Stimulated activated CD4-positive, alpha-beta T cell treated with anti-CD3 and anti-CD28 coated beads, Interleukin-12 subunit alpha, Interleukin-12 subunit beta, amount 100 ng/mL, for 48 hours (primary cell): Measurements from ENCODE around the gene NYNRIN.

Experiments
- DNase-seq, 3 donors: peaks; one replicate each; pipeline ENCODE4 v3.0.0-alpha.2; 2020; ENCODE audit warnings: low read depth in 2 of 3, low spot score in 1 of 3

NYNRIN gene

DNA sequence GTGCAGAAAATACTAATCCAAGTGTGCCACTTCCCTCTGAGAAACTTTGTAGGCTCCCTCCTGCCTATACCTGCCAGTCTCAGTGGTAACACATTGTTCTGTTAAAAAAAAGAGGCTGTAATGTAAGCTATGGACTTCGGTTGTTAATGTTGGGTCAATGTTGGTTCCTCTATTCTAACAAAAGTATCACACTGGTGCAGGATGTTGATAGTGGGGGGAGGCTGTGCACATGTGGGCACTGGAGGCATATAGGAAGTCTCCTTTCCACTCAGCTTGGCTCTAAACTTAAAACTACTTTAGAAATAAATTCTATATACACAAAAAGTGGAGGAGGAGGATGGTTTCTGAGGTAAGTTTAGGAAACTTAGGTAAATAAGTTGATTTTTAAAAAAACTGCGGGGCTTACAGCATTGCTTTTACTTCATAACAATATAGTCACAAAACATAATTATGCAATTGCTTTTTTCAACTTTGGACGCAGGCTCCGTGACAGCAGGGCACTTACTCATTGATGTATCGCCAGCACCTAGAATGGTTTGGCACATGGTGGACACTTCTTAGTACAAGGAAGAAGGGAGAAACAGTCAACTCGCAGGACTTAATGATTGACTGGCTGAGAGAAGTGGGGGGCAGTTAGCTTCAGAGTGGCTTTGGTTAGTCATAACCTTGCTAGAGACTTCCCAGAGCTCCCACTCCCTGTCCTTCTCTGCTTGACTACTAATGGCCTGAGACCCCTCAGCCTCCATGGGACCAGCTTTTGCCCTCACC is 7.9 kb upstream of the NYNRIN start:
- no peak for DNase-seq

DNA sequence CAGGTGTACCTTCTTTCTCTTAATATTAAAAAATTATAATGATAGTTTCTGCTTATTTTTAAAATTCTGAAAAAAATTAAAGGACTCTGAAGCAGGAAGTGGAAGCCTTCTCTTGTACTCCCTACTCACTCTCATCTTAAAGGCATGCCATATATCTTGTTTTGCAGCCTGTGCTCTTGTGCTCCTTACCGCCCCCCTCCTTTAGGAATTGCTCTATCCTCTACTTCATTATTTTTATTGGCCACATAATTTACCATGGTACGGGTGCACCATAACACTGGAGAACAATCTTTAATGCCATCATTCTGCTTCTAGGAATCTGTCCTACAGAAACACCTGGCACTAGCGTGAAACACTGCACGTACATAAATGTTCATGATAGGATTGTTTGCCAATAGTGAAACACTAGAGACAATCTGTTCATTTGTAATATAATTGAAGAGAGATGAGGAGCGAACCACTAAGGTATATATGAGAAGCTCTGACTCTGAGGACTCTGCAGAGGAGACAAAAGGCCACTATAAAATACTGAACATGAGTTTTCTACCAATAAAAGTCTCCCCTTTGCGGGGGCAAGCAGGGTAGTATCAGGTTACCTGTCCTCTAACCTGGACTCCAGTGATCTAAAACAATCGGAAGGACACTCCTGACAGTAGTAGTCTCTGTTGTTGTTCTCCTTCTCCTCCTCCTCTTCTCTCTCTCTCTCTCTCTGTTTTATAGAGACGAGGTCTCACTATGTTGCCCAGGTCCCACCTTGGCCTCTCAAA is 6.3 kb upstream of the NYNRIN start:
- DNase-seq: no peak

DNA sequence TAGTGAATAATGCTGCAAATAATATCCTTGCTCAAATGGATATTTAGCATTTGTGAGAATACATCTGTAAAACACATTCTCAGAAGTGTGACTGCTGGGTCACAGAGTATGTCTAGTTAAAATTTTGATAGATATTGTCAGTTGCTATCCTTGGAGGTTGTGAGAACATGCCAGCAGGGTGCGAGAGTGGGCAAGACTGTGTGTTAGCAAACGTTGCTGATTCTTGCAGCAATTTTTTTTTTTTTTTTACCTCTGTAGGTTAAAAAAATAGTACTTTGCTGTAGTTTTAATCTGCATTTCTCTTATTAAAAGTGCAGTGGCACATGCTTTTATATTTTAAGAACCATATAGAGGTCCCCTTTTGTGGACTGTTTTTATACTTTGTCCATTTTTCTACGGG is 4.5 kb upstream of the NYNRIN start:
- no peak for DNase-seq

DNA sequence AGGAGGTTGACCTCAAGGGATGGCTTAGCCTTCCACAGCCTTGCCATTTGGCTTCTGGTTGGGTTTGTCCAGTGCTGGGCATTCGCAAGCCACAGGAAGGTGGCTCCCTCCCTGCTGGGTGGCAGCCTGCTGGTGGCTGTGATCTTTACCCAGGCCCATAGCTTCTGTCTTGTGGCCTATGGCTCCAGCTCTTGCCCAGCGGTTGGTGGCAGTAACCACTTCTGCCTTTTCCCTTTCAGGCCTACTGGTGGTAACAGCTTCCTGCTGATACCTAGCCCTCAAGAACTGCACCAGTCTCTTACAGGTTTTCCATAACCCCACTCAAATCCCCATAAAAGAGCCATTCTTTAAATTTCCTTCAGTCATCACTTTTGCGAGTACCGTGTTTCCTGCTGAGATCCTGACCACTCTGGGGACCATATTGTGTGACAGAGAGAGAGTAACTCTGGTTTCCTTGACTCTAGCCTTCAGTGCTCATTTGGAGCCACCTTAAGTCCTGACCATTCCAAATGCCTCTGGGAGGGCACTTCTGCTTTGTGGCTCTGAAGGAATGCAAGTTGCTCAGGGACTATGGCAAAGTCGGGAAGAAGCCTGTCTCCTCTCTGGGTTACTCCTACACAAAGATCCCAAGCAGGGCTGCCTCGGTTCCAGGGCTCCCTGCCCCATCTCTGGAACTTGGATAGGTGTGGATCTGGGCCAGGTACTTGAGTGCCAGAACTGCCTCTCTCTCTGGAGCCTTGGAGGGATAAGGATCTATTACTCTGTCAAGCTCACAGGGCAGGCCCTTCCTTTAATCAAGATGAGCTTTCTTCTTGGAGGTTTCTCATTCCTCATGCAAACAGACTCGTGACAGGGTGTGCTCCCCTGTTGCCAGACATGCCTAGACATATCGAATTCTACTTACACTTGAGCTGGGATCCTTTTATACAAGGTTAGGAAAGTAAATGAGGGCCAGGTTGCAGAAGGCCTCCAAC is 2.9 kb upstream of the NYNRIN start:
- no peak for DNase-seq

DNA sequence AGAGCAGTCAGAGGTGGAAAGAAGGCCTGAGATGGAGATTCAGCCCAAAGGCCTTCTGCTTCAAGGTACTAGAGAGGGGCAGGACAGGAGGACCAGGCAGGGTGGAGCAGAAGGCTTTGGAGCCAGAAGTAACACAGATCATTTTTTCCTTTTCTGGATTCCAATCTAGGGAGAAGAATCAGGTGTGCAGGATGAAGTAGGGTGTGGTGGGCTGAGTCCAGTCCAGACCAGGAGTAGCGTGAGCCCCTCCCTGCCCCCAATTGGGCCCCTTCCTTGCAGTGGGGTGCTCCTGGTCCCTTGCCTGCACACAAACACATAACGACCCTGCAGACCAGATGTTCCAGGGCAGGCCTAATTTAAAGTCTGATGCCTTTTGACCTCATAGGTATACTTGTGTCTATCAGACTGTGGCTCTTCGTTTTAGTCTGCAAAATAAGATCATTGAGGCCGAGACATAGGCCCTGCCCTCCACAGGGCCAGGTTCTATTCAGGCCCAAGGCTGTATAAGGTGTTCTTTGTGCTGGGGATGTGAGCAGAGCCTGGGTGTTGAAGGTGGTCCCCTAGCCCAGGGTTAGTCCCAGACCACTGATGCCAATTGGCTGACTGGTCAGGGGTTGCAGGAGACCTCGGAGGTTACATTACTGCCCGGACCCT is 1.0 kb upstream of the NYNRIN start:
- DNase-seq: no peak

DNA sequence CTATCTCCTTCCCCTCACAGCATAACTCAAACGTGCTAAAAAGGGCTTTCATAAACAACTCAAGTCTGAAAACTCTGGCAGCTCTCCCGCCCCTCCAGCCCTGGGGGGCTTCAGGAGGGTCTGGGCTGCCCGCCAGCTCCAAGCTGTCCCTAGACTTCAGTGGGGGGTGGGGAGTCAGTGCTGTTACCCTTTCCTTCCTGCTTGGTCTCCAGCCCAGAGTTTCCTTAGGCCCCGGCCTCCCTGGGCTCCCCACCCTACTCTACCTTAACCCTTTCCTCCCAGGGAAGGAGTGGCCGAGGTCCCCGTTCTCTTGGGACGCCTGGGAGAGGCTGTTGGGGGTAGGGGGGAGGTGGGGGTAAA is 530 bp upstream of the NYNRIN start:
- DNase-seq: no peak

DNA sequence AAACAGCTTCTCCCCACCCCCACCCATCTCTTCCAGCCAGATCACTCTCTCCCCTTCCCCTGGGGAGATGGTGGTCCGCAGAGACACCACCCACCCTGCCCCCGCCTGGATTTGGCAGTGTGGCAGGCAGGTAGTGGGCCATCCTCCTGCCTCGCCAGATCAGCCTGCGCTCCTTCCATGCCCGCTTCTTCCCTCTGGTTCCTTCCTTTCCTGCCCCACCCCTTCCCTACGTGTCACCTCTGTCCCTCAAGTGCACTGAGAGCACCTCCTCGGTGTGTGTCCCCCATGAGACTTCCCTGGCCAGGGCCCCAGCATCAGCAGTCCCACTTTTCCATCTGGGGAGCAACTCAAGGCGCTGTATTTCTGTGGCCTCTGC is 632 bp downstream of the NYNRIN start:
- DNase-seq: no peak

DNA sequence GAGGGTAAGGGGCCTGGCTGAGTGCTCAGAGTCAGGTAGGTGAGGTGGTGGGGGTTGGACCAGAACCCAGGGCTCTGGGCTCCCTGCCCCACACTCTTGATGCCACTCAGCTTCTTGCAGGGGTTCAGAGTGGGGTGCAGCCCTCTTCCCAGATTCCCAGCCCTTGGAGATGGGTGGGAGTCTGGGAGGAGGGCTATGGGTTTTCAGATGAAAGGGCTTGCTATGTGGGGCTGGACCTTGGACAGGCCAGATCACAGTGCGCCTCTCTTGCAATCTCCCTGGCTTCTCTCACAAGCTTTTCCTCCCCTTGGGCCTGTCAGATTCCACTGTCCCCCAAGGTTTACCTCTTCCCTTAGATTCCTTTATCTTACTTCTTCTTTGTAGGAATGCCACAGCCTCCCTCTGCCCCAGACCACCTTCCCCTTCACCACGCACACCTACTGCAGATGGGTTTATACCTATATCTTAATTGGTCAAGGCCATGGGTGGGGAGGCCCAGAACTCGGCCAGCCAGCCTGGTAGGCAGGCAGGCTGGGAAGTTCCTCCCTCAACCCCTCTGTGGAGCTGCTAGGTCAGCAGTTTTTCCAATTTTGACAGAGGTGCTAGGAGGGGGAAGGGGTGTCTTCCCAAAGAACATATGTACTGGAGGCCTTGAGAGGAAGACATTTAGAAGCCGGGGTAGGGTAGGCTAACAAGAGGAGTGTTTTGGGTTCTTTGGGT is 1.4 kb downstream of the NYNRIN start:
- no peak for DNase-seq

DNA sequence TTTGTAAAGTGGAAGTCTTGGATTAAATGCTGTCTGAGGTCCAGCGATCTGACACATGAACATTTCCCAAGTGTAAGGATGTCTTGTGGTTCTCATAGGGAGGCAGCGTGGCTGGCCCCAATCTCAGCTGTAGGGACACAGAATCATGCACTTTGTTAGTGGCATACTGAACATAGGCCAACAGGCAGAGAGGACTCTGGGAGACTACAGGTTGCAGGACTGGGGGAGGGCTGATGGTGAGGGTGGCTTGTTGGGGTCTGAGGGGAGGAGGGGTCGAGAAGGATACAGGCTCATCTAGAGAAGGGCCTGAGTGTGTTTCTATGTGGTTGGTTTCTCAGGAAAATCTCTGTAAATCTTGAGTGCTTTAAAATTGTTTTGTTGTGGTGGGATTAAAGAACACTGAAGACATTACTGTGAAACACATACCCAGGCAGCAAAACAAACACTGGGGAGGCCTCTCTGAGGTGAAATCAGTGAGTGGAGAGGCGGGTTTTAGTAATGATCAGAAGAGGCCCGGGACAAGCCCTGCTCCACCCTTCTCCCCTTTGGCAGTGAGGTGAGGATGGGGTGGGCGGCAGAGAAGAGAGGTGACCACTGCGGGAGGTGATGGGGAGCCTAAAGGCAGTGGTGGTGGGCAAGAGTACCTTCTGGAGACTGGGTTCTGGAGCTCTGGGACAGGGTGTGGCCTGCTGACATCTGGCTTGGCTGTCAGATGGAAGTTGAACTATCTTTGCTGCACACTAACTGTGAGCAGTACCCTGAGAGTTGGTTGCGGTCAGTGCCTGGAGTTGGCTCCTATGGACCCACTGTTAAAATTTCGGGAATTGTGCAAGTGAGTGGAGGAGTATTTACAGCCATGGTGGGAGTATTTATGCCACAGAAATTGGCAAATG is 3.3 kb downstream of the NYNRIN start:
- DNase-seq: no peak

DNA sequence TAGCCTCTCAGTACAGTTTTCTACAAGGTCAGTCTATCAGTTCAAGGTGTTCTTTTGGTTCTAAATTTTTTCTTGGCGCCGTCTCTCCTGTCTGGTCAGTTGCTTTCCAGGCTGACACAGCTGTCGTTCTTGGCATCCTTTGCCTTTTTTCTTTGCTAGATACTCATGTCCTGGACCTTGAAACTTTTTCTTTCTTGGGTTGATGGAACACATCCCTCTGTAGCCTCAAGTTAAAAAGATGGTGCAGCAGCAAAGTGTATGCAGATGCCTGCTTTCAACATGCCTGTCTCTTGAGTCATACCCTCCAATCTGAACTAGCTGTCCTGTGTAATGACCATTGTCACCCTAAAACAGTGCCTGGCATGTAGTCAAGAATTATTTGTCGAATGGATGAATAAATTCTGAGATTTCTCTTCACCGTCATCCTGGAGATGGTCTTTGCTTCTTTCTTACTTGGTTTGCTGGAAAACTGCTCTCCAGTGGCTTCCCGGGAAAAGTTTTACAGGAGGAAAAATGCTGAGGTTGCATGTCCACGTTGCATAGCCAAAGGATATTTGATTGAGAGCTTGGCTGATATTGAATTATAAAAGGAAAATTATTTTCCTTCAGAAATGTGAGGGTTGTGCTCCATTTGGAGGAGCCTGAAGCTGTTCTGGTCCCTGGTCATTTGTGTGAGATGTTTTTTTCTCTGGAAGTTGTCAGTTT is 4.6 kb downstream of the NYNRIN start:
- DNase-seq: no peak

DNA sequence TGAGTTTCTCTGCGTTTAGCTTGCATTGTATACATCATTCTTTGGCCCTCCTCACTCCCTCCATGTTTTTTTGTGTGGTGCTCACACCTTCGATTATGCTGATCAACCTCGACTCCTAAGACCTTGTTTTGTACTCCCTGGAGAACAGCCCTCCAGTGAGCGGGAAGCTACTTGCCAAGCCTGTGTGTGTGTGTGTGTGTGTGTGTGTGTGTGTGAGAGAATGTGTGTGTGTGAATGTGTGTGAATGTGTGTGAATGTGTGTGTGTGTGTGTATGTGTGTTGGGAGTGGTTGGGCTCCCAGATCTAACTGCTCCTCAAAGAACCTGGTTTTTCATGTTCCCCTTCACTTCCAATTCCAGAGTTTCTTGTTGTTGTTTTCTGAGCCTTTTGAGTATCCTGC is 6.0 kb downstream of the NYNRIN start:
- DNase-seq: no peak

DNA sequence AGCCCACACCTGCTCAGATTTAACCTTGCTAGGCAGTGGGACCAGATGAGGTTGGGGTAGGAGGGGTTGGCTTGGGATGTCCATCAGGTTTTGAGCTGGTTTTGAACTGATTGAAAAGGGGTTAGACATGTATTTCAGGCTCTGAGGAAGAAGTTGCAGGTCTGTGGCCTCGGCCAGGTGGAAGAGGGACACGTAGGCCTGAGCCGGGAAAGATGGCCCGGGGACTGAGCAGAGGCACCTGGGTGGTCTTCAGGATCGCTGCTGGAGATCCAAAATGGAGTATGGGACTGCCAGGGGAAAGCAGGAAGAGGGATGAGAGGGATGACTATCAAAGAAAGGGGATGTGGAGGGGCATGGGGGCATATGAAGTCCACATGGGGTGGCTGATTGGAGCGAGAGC is 7.6 kb downstream of the NYNRIN start:
- no peak for DNase-seq

DNA sequence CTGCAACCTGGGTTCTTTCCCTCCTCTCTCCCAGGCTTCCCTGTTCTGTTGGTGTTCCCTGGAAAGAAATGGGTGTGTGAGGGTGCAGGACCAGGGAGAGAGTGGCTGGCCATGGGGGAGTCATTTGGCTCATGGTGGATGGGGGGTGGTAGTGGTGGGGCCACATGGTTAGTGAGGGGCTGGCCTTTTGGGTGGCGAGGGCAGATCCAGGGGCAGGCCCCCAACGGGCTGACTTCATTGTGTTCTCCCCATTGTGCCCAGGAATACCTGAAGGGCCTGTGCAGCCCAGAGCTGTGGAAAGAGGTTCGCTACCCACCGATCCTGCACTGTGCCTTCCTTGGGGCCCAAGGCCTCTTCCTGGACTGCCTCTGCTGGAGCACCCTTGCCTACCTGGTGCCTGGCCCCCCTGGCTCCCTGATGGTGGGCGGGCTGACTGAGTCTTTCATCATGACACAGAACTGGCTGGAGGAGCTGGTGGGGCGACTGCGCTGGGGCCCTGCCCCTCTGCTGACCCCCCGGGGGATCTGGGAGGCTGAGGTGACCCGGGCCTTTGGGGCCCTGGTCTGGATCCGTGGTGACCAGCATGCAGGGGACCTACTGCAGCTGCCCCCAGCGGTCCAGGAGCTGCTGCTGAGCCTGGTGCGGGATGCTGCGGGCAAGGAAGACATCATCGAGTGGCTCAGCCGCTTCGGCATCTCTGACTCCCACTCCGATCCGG is 9.0 kb downstream of the NYNRIN start:
- DNase-seq: no peak

DNA sequence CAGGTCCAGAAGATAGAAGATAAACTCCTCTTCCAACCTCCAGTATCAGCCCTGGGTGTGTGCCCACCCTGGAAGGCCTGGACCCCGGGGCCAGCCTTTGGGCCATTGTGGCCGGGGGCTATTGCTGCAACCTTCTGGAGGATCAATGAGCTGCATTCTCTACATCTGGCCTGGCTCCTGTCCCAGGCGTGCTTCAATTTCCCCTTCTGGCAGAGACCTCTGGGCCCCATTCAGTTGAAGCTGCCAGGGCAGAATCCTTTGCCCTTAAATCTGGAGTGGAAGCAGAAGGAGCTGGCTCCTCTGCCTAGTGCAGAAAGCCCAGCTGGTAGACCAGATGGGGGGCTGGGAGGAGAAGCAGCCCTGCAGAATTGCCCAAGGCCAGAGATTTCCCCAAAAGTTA is 10.0 kb downstream of the NYNRIN start:
- DNase-seq: no peak

DNA sequence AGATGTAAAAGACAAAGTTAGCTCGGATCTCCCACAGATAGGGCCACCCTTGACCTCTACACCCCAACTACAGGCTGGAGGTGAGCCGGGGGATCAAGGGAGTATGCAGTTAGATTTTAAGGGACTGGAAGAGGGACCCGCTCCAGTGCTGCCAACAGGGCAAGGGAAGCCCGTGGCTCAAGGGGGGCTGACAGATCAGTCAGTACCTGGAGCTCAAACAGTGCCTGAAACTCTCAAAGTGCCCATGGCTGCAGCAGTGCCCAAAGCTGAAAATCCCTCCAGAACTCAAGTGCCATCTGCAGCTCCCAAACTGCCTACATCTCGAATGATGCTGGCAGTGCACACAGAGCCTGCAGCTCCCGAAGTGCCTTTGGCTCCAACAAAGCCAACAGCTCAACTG is 10.4 kb downstream of the NYNRIN start:
- no peak for DNase-seq

DNA sequence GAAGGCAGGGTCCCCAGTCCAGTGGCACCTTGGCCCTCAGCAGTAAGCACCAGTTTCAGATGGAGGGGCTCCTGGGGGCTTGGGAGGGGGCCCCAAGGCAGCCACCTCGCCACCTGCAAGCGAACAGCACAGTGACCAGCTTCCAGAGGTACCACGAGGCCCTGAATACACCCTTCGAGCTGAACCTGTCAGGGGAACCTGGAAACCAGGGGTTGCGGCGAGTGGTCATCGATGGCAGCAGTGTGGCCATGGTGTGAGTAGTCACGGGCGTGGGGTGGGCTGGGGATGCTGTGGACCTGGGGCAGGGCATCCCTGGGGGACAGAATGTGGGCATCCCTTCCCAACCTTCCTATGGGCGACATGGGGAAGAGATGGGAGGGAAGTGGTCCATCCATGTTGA is 11.2 kb downstream of the NYNRIN start:
- no peak for DNase-seq

DNA sequence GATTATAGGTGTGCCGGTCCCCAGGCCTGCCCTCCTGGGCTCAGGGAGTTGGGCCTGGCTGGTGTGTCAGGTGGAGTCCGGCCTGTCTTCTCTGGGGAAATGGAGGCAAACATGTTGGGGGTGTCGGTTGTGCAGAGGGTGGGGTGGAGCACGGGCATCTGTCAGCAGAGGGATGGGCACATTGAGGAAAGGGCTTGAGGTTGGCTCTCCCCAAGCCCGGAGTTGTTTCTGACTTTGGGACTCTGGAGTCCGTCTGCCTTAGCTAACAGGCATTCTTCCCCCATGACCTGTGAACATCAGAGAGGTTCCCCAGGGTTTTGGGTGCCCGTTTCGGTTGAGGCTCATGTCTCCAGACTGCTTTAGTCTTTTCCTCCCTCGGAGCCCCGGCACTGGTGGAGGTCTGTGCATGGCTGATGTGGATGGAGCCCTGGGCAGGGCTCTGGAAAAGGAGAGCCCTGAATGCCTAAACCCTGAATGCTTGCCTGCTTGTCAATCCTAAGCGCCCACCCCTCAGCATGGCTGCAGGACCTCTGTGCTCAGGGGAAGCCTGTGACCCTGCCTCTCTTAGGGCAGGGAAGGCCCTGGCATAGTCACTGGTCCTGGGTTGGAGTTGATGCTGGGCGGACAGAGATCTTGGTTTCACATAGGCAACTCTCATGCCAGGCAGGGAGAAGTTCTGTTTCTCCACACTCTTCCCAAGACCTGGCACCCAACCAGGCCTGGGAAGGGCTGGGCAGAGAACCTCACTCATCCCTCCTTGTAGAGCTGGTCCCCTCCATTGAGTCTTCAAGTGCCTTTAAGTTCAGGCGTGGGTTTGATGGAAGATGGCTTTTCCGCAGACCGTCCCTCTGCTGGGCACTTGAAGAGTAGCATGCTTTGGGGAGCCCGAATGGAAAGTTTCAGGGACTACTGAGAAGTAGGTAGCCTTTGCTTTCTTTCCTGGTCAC is 12.9 kb downstream of the NYNRIN start:
- DNase-seq: no peak
